Measurements from ENCODE around the gene ABLIM2. TPM values are rescaled to one million over a fixed set of nuclear protein-coding genes. Genes with fewer than 3 reads are reported as not detected.

The ABLIM2 gene
- total and polyA plus RNA-seq, 2 of the 4 experiments (the other 2 are of a cell fraction), result under 0.01 to 0.10 TPM

GRCh38 chr4:8093587-8094274 lies 64.9 kb downstream of the ABLIM2 start:
- no peak overlapping the region for H4K5ac ChIP-seq (ENCODE audit: low read depth, low read length)
- H3K36me3 ChIP-seq (ENCODE audit: control insufficient read depth, insufficient read depth, low read length), result no peaks in the 10 kb centered on the region
- H3K4me3 ChIP-seq (ENCODE audit: insufficient read depth, low read depth, low read length), result no peak overlapping the region
- no peak overlapping the region for H4K8ac ChIP-seq (ENCODE audit: low read depth in 2 of 2, low read length in 2 of 2)
- no peak overlapping the region for H3K9ac ChIP-seq (ENCODE audit: low read depth, low read length)
- BruUV-seq (replicated peaks), result no TSS peak
- no peak overlapping the region for H2AFZ ChIP-seq (replicated peaks; ENCODE audit: low read length, poor library complexity)
- H3K14ac ChIP-seq (replicated peaks; ENCODE audit: low read depth, low read length), result no peak overlapping the region
- no peak overlapping the region for H3K23ac ChIP-seq (ENCODE audit: low read depth, low read length)
- POLR2A ChIA-PET (ENCODE audit: unreplicated experiment), result no interaction called here
- DNase-seq (no peak), ATAC-seq (ENCODE audit: low read depth) (no peak)
- H3K9me3 ChIP-seq (ENCODE audit: control insufficient read depth, insufficient read depth, low read length), result peaks cover 7% of the 10 kb centered on the region
- no peaks in the 10 kb centered on the region for H3K79me1 ChIP-seq (ENCODE audit: low read depth in 1 of 2, low read length in 2 of 2)
- dilution Hi-C loops (cut with HindIII; ENCODE audit: low sequenced_read_pairs, unreplicated experiment) (no loop called here), in situ Hi-C loops (cut with MboI; ENCODE audit: low sequenced_read_pairs) (no loop called here), intact Hi-C loops (cut with micrococcal nuclease) (no loop called here)
- CTCF ChIA-PET, result no interaction called here
- TF ChIP-seq BHLHE40 (IDR thresholded peaks at IDR 0.05; ENCODE audit: low read depth, low read length) (no peak), POLR2A (IDR thresholded peaks at IDR 0.05; ENCODE audit: low read depth, low read length) (no peak), RAD21 (IDR thresholded peaks at IDR 0.05; ENCODE audit: low read length) (no peak), CEBPB (IDR thresholded peaks at IDR 0.05; ENCODE audit: low read depth, low read length) (no peak), CTCF (conservative IDR thresholded peaks at IDR 0.05; ENCODE audit: low read depth, low read length) (no peak), SMC3 (IDR thresholded peaks at IDR 0.05; ENCODE audit: low read depth, low read length) (no peak), RFX5 (IDR thresholded peaks at IDR 0.05; ENCODE audit: low read depth, low read length) (no peak), MAFK (IDR thresholded peaks at IDR 0.05; ENCODE audit: low read depth, low read length) (no peak), RCOR1 (IDR thresholded peaks at IDR 0.05; ENCODE audit: insufficient replicate concordance, low read length) (no peak), NFE2L2 (IDR thresholded peaks at IDR 0.05; ENCODE audit: low read depth, low read length) (no peak), FOS (IDR thresholded peaks at IDR 0.05; ENCODE audit: low read depth, low read length) (no peak), MAZ (IDR thresholded peaks at IDR 0.05; ENCODE audit: borderline replicate concordance, low read depth, low read length) (no peak), CHD1 (IDR thresholded peaks at IDR 0.05; ENCODE audit: low read depth, low read length) (no peak), MXI1 (IDR thresholded peaks at IDR 0.05; ENCODE audit: borderline replicate concordance, low read depth, low read length) (no peak)
- TF ChIP-seq, protein P1, sequence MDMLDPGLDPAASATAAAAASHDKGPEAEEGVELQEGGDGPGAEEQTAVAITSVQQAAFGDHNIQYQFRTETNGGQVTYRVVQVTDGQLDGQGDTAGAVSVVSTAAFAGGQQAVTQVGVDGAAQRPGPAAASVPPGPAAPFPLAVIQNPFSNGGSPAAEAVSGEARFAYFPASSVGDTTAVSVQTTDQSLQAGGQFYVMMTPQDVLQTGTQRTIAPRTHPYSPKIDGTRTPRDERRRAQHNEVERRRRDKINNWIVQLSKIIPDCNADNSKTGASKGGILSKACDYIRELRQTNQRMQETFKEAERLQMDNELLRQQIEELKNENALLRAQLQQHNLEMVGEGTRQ (IDR thresholded peaks at IDR 0.05; ENCODE audit: low read depth, low read length), result no peak
- H3K4ac ChIP-seq (ENCODE audit: low read depth, low read length), result no peak overlapping the region
- H4K91ac ChIP-seq (ENCODE audit: insufficient read depth, low read depth, low read length), result no peak overlapping the region
- no peak overlapping the region for H3K27ac ChIP-seq (ENCODE audit: insufficient read depth, low read length)
- H2BK5ac ChIP-seq (ENCODE audit: low read depth, low read length, poor library complexity, severe bottlenecking), result no peak overlapping the region
- H2AK5ac ChIP-seq (ENCODE audit: low read depth, low read length), result no peak overlapping the region
- no peak overlapping the region for H2BK120ac ChIP-seq (ENCODE audit: low read depth, low read length)
- H3K56ac ChIP-seq (ENCODE audit: extremely low read depth, insufficient read depth, low read length), result no peak overlapping the region
- H4K20me1 ChIP-seq (ENCODE audit: insufficient read depth, low read length), result no peaks in the 10 kb centered on the region
- no peak overlapping the region for H2AK9ac ChIP-seq (replicated peaks; ENCODE audit: low read depth, low read length, poor library complexity)
- no peak overlapping the region for H2BK15ac ChIP-seq (ENCODE audit: low read depth, low read length)
- H3K4me2 ChIP-seq (ENCODE audit: low read depth, low read length), result no peak overlapping the region
- no peak overlapping the region for H2BK20ac ChIP-seq (ENCODE audit: low read depth, low read length)
- H3K18ac ChIP-seq (ENCODE audit: low read depth, low read length), result no peak overlapping the region
- H3K4me1 ChIP-seq (ENCODE audit: control insufficient read depth, insufficient read depth, low read length), result no peaks in the 10 kb centered on the region
- no CpG with 5 or more reads among the region's 2 CpGs for WGBS, 2 experiments (ENCODE audit: extremely low coverage in 2 of 2, insufficient read length in 1 of 2)
- no peaks in the 10 kb centered on the region for H3K9me1 ChIP-seq (ENCODE audit: insufficient read depth, low read length)
- H3K27me3 ChIP-seq (ENCODE audit: control insufficient read depth, insufficient read depth, low read length), result peaks cover 20% of the 10 kb centered on the region
